ENCODE data around the gene CNOT6. TPM values are rescaled to one million over a fixed set of nuclear protein-coding genes. Genes with fewer than 3 reads are reported as not detected.

Gene CNOT6
- total RNA-seq, 3 donors from 2014 or later (not counting 1 experiment from before 2014, with no cell fraction given), result 20.9 to 32.4 (median 26.1) TPM

- H3K36me3 ChIP-seq (ENCODE audit: control insufficient read depth, insufficient read depth, low read length), result no peaks in the 10 kb centered on the region
- Mint-ChIP-seq H3K27me3 (ENCODE audit: low read depth in 2 of 2) (peaks cover 13 to 14% of the 10 kb centered on the region in 2 donors), H3K4me1 (no peaks in the 10 kb centered on the region), H3K9me3 (no peaks in the 10 kb centered on the region), H3K27ac (no peak overlapping the region), H3K4me3 (no peak overlapping the region), H3K36me3 (no peaks in the 10 kb centered on the region)
- peaks cover 3% of the 10 kb centered on the region for H3K27me3 ChIP-seq (ENCODE audit: control insufficient read depth, insufficient read depth, low read length)
- no peaks in the 10 kb centered on the region for H3K9me3 ChIP-seq (ENCODE audit: control insufficient read depth, insufficient read depth, low read length)
- WGBS (ENCODE audit: insufficient coverage), result 89% methylated on average over 2 of the region's 2 CpGs
- H3K27ac ChIP-seq (ENCODE audit: low read length), result no peak overlapping the region
- TF ChIP-seq CTCF (IDR thresholded peaks at IDR 0.05), result no peak
- ATAC-seq, result no peak
- intact Hi-C loops (cut with micrococcal nuclease), result no loop called here
- DNase-seq, result no peak
- no peak overlapping the region for H3K4me3 ChIP-seq (ENCODE audit: low read length)
- no peaks in the 10 kb centered on the region for H3K4me1 ChIP-seq (ENCODE audit: control insufficient read depth, insufficient read depth, low read length)
Measured at GRCh38 chr5:180595046-180595379, 100.8 kb downstream of the CNOT6 start.

- Histone ChIP-seq H3K27me3 (ENCODE audit: control insufficient read depth, insufficient read depth, low read length) (peaks cover 2% of the 10 kb centered on the region), H3K4me3 (ENCODE audit: low read length) (no peak overlapping the region), H3K36me3 (ENCODE audit: control insufficient read depth, insufficient read depth, low read length) (no peaks in the 10 kb centered on the region), H3K4me1 (ENCODE audit: control insufficient read depth, insufficient read depth, low read length) (no peaks in the 10 kb centered on the region), H3K27ac (ENCODE audit: low read length) (no peak overlapping the region), H3K9me3 (ENCODE audit: control insufficient read depth, insufficient read depth, low read length) (no peaks in the 10 kb centered on the region)
- no peaks in the 10 kb centered on the region for H3K36me3 Mint-ChIP-seq
- H3K4me3 Mint-ChIP-seq, result no peak overlapping the region
- H3K9me3 Mint-ChIP-seq, result no peaks in the 10 kb centered on the region
- TF ChIP-seq CTCF (IDR thresholded peaks at IDR 0.05), result no peak
- H3K4me1 Mint-ChIP-seq, result no peaks in the 10 kb centered on the region
- intact Hi-C loops (cut with micrococcal nuclease), result no loop called here
- no peak overlapping the region for H3K27ac Mint-ChIP-seq
- no peak for DNase-seq
- H3K27me3 Mint-ChIP-seq (ENCODE audit: low read depth in 2 of 2), result peaks cover 13 to 14% of the 10 kb centered on the region in 2 donors
- WGBS (ENCODE audit: insufficient coverage), result 92% methylated on average over 25 of the region's 25 CpGs
- ATAC-seq, result no peak
Measured at GRCh38 chr5:180595381-180596114, 101.4 kb downstream of the CNOT6 start.

GRCh38 chr5:180596115-180596667 is 102.0 kb downstream of the CNOT6 start:
- WGBS (ENCODE audit: insufficient coverage), result 92% methylated on average over 12 of the region's 12 CpGs
- H3K4me1 ChIP-seq (ENCODE audit: control insufficient read depth, insufficient read depth, low read length), result no peaks in the 10 kb centered on the region
- Mint-ChIP-seq H3K27me3 (ENCODE audit: low read depth in 2 of 2) (peaks cover 13 to 14% of the 10 kb centered on the region in 2 donors), H3K4me3 (no peak overlapping the region), H3K9me3 (no peaks in the 10 kb centered on the region), H3K4me1 (no peaks in the 10 kb centered on the region), H3K27ac (no peak overlapping the region), H3K36me3 (no peaks in the 10 kb centered on the region)
- H3K27me3 ChIP-seq (ENCODE audit: control insufficient read depth, insufficient read depth, low read length), result peaks cover 2% of the 10 kb centered on the region
- H3K27ac ChIP-seq (ENCODE audit: low read length), result no peak overlapping the region
- intact Hi-C loops (cut with micrococcal nuclease), result no loop called here
- no peak overlapping the region for H3K4me3 ChIP-seq (ENCODE audit: low read length)
- ATAC-seq, result no peak
- H3K36me3 ChIP-seq (ENCODE audit: control insufficient read depth, insufficient read depth, low read length), result no peaks in the 10 kb centered on the region
- H3K9me3 ChIP-seq (ENCODE audit: control insufficient read depth, insufficient read depth, low read length), result no peaks in the 10 kb centered on the region
- TF ChIP-seq CTCF (IDR thresholded peaks at IDR 0.05), result no peak
- DNase-seq, result no peak
